Stimulated activated CD4-positive, alpha-beta T cell treated with anti-CD3 and anti-CD28 coated beads, Interleukin-1b, Interleukin-23, amount 100 ng/mL, for 24 hours (primary cell): ENCODE measurements around the gene MED13L.
A peak's percentile ranks its signal among the peaks of the same experiment; 100 is the strongest.

Source experiments
- DNase-seq, 4 experiments: peaks; one replicate each; pipeline ENCODE4 v3.0.0-alpha.2; 2020; ENCODE audit warnings: low read depth in 4 of 4, low spot score in 1 of 4

MED13L gene

DNA sequence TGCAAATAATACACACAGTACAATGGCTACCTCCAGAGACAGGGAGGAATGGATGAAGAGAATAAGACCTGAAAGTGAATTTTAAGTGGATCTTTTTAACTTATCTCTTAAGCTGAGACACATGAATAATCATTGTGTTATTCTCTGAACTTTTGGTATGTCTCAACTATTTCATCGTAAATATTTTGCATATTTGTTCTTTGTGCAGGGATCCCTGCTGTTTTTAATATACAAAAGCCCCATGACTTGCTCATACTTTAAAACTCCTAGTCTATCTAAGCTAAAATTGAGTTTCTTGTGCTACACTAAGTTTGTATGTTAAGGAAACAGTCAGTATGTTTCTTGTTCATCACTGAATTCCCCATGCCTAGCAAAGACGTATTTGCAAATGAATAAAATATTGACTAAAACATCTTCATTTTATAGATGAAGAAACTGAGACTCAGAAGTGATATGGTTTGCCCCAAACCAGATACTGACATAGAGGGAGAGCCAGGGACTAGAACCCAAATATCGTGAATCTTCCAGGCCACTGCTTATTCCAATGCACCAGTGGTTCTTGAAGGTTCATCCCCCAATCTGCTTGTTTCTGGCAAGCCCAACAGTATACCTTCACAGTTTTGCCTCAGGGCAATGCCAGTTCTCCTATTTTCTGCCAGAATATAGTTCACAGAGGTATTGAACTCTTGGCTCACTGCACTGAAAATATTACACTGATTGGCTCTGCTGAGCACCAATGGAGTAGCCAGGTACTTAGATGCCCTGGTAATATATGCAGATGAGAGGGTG is 356.9 kb downstream of the MED13L start:
- no peak for DNase-seq

DNA sequence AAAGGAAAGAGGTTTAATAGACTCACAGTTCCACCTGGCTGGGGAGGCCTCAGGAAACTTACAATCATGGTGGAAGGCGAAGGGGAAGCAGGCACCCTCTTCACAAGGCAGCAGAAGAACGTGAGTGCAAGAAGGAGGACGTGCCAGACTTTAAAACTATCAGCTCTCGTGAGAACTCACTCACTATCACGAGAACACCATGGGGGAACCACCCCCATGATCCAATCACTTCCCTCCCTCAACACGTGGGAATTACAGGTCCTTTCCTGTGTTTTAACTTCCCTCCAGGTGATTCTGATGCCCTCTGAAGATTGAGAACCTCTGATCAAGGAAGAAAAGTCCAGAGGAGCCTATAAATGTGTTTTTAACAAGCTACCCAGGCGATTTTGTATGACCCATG is 358.7 kb downstream of the MED13L start:
- no peak for DNase-seq

DNA sequence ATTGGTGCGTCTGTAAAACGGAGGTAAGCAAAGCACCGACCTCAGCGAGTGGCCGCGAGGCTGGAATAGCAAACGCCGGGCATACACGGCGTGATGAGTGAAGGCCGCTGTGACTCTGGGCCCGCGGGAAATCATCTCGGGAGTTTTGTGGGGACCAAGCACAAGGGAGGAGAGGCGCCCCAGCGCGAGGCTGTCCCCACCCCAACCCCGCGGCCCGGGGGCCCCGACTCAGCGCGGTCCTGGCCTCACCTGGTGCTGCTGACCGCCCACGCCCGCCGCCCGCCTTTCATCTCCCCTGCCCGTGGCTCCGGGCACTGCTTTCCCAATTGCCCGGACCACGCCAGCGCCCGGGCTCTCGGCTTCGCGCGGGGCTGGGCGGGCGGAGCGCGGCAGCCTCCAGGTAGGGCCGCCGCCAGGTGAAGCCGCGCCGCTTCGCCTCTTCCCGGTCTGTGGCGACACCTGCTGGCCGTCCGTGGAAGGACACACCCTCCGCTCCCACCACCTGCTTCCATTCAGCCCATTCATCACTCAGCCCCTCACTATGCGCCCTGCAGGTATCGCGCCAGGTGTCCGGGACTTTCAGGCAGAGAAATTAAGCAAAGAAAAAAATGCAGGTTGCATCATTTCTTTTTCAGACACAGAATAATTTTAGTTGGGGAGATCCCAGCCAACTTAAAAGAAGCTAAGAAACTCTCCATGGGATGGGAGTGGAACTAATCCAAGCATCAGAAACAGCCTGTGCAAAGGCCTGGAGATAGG is 360.4 kb downstream of the MED13L start:
- DNase-seq = peak; percentile 46 to 69 (median 61)

DNA sequence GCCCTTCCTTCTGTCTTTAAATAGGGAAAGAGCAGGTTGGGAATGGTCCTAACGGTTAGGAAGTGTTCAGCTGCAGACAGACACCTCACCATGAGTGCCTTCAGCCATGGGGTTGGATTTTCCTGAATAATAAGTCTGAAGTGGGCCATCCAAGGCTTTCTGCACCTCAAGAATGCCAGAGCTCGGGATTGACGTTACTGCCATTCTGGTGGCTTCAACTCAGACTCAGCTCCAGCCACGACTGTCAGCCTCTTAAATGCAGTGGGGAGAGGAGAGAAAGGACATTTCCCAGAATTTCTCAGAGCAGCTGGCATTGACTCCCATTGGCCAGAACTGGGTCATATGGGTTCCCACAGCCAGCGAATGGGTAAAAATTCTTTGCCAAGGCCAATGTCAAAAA is 363.4 kb downstream of the MED13L start:
- DNase-seq = no peak

DNA sequence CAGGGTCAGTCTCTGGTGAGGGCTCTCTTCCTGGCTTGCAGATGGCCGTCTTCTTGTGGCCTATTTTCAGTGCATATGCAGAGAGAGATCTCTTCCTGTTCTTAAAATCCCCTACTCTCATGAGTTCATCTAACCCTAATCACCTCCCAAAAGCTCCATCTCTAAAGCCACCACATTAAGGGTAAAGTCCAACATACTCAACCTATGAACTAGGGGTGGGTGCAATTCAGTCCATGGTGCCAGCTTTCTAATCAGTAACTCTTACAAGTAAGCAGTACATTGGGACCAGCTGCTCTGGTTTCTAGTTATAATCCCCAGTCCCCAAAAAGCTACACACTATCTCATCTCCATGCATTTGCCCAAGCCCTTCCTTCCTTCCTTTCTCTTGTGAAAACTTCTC is 365.1 kb downstream of the MED13L start:
- DNase-seq = no peak

DNA sequence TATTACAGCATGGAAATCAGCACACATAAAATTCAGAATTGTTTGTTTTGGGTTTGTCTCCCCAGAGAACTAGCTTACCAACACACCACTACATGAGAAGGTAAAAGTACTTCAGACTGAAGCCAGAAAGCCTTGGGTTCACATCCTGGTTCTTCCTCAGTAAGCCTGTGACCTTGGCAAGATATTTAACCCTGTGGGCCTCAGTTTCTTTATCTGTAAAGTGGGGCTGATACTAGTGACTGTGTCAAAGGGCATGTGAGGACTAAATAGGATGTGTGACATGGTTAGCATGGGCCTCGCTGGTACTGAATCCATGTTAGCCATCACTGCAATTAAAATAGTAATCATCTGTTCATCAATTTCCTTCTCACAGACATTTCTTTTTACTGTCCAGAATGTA is 366.1 kb downstream of the MED13L start:
- no peak for DNase-seq

DNA sequence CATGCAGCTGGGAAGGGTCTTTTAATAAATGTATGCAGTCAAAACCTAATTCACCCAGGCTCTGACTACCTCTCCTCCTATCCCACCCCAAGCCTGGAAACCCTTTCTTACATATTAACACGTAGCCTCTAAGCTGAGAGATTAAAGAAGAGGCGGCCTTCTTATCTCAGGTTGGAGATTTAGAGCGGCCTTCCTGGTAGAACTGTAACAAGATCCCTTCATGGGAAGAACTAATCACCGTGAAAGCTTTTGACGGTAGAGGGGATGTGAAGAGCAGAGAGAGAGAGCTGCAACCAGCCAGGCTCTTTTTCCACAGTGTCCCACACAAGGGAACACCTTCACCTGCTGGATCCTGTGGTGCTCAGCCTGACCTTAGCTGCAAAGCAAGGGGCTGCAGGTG is 367.4 kb downstream of the MED13L start:
- DNase-seq = no peak
